ENCODE results near the gene TMIGD2. TPM values are rescaled to one million over a fixed set of nuclear protein-coding genes. Genes with fewer than 3 reads are reported as not detected.

Gene TMIGD2, protein sequence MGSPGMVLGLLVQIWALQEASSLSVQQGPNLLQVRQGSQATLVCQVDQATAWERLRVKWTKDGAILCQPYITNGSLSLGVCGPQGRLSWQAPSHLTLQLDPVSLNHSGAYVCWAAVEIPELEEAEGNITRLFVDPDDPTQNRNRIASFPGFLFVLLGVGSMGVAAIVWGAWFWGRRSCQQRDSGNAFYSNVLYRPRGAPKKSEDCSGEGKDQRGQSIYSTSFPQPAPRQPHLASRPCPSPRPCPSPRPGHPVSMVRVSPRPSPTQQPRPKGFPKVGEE
- under 1 TPM; 0.47 to 0.50 TPM for total RNA-seq
- under 1 TPM; 0.16 to 0.94 TPM for polyA plus RNA-seq

GRCh38 chr19:4302243-4302640, at the start of gene TMIGD2:
TMIGD2 (minus strand) TSS chr19:4302389; CDS start chr19:4302385, 4 bp downstream.
- WGBS = 73% methylated on average over 8 of the region's 8 CpGs
- H3K4me3 ChIP-seq (ENCODE audit: low read depth in 1 of 3, low read length in 3 of 3) = no peak within 1 kb of the TSS

GRCh38 chr19:4350726-4351125, 48.5 kb upstream of the TMIGD2 start:
- DNase-seq (ENCODE audit: low spot score) = no peak
- no peaks in the 10 kb centered on the region for H3K27me3 ChIP-seq (ENCODE audit: control insufficient read depth in 4 of 4, insufficient read depth in 4 of 4, low read length in 3 of 4)
- H3K36me3 ChIP-seq (ENCODE audit: control insufficient read depth in 4 of 4, insufficient read depth in 3 of 4, low read depth in 1 of 4, low read length in 3 of 4) = peaks cover 0 to 2% (median under 1%) of the 10 kb centered on the region in 4 donors
- H3K4me3 ChIP-seq (ENCODE audit: low read depth in 1 of 3, low read length in 3 of 3) = no peak overlapping the region
- no peaks in the 10 kb centered on the region for H3K9me3 ChIP-seq (ENCODE audit: control insufficient read depth in 4 of 4, low read length in 3 of 4)
- H3K4me1 ChIP-seq (ENCODE audit: control insufficient read depth in 4 of 4, insufficient read depth in 4 of 4, low read length in 3 of 4) = peaks cover 0 to 9% (median 5%) of the 10 kb centered on the region in 4 donors
- H3K27ac ChIP-seq (ENCODE audit: low read depth in 1 of 2, low read length in 2 of 2) = no peak overlapping the region
- no peak overlapping the region for H3K9ac ChIP-seq (ENCODE audit: low read depth in 1 of 2, low read length in 2 of 2)
- WGBS = 97% methylated on average over 9 of the region's 9 CpGs
- TF ChIP-seq, protein P1, sequence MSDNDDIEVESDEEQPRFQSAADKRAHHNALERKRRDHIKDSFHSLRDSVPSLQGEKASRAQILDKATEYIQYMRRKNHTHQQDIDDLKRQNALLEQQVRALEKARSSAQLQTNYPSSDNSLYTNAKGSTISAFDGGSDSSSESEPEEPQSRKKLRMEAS (IDR thresholded peaks at IDR 0.05) = no peak
- no peak for TF ChIP-seq GABPA (IDR thresholded peaks at IDR 0.05 in 1 of 2, conservative IDR thresholded peaks at IDR 0.05 in 1 of 2)
- no peak for TF ChIP-seq NR2F2 (IDR thresholded peaks at IDR 0.05)
- TF ChIP-seq HNF4A (conservative IDR thresholded peaks at IDR 0.05) = no peak
- TF ChIP-seq, protein P2, sequence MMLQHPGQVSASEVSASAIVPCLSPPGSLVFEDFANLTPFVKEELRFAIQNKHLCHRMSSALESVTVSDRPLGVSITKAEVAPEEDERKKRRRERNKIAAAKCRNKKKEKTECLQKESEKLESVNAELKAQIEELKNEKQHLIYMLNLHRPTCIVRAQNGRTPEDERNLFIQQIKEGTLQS (IDR thresholded peaks at IDR 0.05) = no peak
- TF ChIP-seq, protein P3, sequence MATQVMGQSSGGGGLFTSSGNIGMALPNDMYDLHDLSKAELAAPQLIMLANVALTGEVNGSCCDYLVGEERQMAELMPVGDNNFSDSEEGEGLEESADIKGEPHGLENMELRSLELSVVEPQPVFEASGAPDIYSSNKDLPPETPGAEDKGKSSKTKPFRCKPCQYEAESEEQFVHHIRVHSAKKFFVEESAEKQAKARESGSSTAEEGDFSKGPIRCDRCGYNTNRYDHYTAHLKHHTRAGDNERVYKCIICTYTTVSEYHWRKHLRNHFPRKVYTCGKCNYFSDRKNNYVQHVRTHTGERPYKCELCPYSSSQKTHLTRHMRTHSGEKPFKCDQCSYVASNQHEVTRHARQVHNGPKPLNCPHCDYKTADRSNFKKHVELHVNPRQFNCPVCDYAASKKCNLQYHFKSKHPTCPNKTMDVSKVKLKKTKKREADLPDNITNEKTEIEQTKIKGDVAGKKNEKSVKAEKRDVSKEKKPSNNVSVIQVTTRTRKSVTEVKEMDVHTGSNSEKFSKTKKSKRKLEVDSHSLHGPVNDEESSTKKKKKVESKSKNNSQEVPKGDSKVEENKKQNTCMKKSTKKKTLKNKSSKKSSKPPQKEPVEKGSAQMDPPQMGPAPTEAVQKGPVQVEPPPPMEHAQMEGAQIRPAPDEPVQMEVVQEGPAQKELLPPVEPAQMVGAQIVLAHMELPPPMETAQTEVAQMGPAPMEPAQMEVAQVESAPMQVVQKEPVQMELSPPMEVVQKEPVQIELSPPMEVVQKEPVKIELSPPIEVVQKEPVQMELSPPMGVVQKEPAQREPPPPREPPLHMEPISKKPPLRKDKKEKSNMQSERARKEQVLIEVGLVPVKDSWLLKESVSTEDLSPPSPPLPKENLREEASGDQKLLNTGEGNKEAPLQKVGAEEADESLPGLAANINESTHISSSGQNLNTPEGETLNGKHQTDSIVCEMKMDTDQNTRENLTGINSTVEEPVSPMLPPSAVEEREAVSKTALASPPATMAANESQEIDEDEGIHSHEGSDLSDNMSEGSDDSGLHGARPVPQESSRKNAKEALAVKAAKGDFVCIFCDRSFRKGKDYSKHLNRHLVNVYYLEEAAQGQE (IDR thresholded peaks at IDR 0.05) = no peak
- TF ChIP-seq FOXA1 (IDR thresholded peaks at IDR 0.05) = no peak
- no peak for TF ChIP-seq RXRA (IDR thresholded peaks at IDR 0.05)
- no peak for TF ChIP-seq SP1 (IDR thresholded peaks at IDR 0.05)
- no peak for TF ChIP-seq JUND (IDR thresholded peaks at IDR 0.05)

More at GRCh38 chr19:4302243-4302640, at the start of gene TMIGD2:
- TF ChIP-seq, protein P3 (IDR thresholded peaks at IDR 0.05) = no peak
- no peak for TF ChIP-seq SP1 (IDR thresholded peaks at IDR 0.05)
- TF ChIP-seq RXRA (IDR thresholded peaks at IDR 0.05) = no peak
- TF ChIP-seq ZBTB33 (IDR thresholded peaks at IDR 0.05) = no peak
- TF ChIP-seq TAF1 (conservative IDR thresholded peaks at IDR 0.05) = no peak
- TF ChIP-seq NR2F2 (IDR thresholded peaks at IDR 0.05) = no peak
- no peak for TF ChIP-seq YY1 (IDR thresholded peaks at IDR 0.05)
- TF ChIP-seq, protein P2 (IDR thresholded peaks at IDR 0.05) = no peak
- no peak for TF ChIP-seq FOXA1 (IDR thresholded peaks at IDR 0.05)
- TF ChIP-seq RAD21 (IDR thresholded peaks at IDR 0.05) = no peak
- TF ChIP-seq HNF4G (IDR thresholded peaks at IDR 0.05) = no peak
- no peak for DNase-seq (ENCODE audit: low spot score)
- H3K27ac ChIP-seq (ENCODE audit: low read depth in 1 of 2, low read length in 2 of 2) = no peak within 1 kb of the TSS
- H3K27me3 ChIP-seq (ENCODE audit: control insufficient read depth in 4 of 4, insufficient read depth in 4 of 4, low read length in 3 of 4) = no peaks in the 10 kb centered on the region
- no peaks in the 10 kb centered on the region for H3K4me1 ChIP-seq (ENCODE audit: control insufficient read depth in 4 of 4, insufficient read depth in 4 of 4, low read length in 3 of 4)
- no peaks in the 10 kb centered on the region for H3K36me3 ChIP-seq (ENCODE audit: control insufficient read depth in 4 of 4, insufficient read depth in 3 of 4, low read depth in 1 of 4, low read length in 3 of 4)
- no peaks in the 10 kb centered on the region for H3K9me3 ChIP-seq (ENCODE audit: control insufficient read depth in 4 of 4, low read length in 3 of 4)
- no peak within 1 kb of the TSS for H3K9ac ChIP-seq (ENCODE audit: low read depth in 1 of 2, low read length in 2 of 2)
